ENCODE results near the gene GTPBP1.

DNA sequence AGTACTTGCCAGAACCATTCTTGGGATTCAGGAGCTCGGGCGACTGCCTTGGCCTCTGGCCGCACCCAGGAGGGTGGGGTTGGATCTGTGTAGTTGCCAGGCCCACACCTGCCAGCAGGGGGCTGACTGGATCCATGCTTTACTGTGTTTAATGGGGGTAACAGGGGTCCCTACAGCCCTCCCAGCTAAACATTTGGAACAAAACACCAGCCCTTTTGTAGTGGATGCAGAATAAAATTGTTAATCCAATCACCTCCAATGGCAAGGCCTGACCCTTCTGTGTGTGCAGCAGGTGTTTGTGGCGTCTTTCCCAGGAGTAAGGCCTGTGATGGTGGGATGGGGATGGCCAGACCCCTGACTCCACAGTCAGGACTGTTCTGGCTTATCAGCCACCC lies 27.6 kb downstream of the GTPBP1 start:
- TF ChIP-seq, protein P1, sequence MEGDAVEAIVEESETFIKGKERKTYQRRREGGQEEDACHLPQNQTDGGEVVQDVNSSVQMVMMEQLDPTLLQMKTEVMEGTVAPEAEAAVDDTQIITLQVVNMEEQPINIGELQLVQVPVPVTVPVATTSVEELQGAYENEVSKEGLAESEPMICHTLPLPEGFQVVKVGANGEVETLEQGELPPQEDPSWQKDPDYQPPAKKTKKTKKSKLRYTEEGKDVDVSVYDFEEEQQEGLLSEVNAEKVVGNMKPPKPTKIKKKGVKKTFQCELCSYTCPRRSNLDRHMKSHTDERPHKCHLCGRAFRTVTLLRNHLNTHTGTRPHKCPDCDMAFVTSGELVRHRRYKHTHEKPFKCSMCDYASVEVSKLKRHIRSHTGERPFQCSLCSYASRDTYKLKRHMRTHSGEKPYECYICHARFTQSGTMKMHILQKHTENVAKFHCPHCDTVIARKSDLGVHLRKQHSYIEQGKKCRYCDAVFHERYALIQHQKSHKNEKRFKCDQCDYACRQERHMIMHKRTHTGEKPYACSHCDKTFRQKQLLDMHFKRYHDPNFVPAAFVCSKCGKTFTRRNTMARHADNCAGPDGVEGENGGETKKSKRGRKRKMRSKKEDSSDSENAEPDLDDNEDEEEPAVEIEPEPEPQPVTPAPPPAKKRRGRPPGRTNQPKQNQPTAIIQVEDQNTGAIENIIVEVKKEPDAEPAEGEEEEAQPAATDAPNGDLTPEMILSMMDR (IDR thresholded peaks at IDR 0.05; ENCODE audit: low read depth, low read length) = peak; percentile 65
- TF ChIP-seq, protein P2, sequence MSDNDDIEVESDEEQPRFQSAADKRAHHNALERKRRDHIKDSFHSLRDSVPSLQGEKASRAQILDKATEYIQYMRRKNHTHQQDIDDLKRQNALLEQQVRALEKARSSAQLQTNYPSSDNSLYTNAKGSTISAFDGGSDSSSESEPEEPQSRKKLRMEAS (IDR thresholded peaks at IDR 0.05; ENCODE audit: low read depth, low read length) = no peak
- TF ChIP-seq POLR2A (IDR thresholded peaks at IDR 0.05; ENCODE audit: extremely low read depth, insufficient read length) (no peak), MYC (IDR thresholded peaks at IDR 0.05; ENCODE audit: low read depth, low read length) (no peak)

Measured in NB4 (cell line).